ENCODE measurements around the gene MLC1.
A peak's percentile ranks its signal among the peaks of the same experiment; 100 is the strongest.

The MLC1 gene

DNA sequence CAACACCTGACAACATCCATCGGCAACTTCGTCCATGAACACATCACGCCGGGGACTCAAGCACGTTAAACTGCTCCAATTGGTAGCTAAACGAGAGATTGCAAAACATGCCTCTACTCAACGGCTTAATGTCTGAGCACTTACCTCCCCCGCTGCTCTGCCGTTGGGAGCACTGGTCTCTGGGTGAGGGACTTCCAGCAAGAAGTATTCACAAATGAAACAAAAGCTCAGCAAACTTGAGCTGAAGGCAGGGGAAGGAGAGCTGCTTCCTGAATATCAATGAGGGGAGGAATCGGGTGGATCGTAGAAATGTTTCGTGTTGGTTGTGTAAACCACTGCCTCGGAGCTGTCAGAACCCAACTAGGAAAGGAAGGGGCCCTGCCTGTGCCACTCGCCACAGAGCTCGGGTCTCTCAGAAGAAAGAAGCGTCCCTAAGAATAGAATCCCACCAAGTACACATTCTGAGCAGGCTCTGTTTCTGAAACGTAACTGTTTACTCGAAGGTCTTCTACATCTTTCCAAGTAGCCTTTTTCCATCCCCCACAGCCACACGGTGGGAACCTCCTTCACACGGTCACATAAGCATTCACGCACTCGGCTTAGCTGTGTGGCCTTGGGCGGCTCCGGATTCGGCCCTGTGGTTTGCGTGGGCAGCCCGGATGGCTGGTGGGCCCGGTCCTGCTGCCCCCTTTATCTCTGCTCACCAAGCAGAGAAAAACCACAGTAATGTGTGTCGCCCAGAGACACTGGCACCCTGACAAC lies at the start of gene MLC1:
TSS of gene MLC1 (minus strand) at position 216 of the 762 bp plus-strand sequence. CDS start 524 bp downstream, outside the sequence.
- peak; percentile 97 to 98 for DNase-seq

DNA sequence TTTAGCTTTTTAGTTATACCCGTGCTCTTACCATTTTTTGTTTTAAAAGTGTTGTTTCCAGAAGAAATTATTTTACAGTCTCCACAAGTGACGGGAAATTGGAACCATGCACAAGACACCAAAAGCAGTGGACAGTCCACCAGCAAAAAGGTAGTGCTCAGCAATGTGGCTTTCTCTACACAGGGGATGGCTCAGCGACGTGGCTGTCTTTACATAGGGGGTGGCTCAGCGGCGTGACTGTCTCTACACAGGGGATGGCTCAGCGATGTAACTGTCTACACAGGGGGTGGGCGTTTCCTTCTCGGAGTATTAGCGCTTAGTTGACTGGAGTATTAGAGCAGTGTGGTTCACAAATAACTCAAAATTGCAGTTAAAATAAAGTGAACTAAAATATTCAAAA lies 49.3 kb upstream of the MLC1 start:
- no peak for DNase-seq

DNA sequence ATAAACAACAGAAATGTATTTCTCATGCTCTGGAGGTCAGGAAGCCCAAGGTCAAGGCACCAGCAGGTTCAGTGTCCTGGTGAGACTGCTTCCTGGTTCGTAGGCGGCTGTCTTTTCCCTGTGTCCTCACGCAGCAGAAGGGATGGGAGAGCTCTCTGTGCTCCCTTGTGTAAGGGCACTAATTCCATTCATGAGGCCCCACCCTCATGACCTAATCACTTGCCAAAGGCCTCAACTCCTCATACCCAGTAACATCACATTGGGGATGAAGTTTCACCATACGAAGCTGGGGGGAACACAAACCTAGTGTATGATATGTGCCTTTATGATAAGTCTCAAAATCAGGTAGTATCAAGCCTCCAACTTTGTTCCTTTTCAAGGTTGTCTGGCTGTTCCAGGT lies 46.7 kb upstream of the MLC1 start:
- DNase-seq: no peak

DNA sequence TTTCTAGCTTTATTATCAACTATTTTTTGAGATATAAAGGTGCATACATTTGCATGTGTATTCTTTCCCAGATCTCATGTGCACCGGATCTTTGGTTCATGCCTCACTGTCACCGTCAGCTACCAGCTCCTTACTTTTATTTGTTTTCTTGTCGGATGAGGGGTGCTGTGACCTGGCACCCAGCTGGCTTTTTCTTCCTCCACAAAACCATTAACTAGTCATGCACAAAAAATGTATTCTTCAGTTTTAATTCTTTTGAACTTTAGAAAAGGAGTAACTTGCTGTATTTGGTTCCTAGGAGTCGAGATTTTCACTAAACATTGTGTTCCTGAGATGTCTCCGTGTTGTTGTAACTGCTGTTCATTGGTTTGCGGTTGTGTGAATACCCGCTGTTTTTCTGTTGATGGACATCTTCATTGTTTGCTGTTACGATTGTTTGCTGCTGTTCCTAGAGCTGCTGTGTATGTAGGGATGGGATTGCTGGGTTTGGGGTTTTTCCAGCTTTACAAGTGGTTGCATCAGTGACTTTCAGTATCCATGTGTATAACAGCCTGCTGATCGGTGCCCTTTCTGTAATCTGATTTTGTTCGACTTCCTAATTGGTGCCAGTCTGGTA lies 44.0 kb upstream of the MLC1 start:
- DNase-seq: no peak

DNA sequence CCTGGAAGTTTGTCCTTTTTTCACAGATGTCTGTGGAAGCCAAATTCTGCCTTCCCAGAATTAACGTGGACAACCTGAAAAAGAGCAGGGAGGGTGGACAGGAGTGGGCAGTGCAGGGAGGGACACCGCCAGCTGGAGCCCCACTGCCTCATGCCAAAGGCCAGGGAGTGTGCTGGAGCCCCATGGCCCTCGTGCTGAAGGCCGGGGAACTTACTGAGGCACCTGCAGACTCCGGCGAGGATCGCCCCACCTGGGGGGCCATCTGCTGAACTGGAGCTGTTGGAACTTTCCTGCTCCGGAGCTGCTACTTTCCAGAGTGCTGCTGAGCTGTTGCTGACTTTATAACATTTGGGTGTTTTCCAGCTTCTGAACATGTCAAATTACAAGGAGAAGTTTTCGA lies 39.8 kb upstream of the MLC1 start:
- DNase-seq: no peak

DNA sequence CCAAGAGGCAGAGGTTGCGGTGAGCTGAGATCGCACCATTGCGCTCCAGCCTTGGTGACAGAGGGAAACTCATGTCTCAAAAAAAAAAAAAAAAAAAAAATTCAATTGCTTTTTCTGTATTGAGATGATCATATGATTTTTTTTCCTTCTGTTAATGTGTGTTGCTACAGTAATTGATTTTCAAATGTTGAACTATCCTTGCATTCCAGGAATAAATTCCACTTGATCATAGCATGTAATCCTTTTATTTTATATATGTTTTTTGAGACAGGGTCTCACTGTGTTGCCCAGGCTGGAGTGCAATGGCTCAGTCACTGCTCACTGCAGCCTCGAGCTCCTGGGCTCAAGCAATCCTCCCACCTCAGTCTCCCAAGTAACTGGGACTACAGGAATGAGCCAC lies 37.9 kb upstream of the MLC1 start:
- no peak for DNase-seq

DNA sequence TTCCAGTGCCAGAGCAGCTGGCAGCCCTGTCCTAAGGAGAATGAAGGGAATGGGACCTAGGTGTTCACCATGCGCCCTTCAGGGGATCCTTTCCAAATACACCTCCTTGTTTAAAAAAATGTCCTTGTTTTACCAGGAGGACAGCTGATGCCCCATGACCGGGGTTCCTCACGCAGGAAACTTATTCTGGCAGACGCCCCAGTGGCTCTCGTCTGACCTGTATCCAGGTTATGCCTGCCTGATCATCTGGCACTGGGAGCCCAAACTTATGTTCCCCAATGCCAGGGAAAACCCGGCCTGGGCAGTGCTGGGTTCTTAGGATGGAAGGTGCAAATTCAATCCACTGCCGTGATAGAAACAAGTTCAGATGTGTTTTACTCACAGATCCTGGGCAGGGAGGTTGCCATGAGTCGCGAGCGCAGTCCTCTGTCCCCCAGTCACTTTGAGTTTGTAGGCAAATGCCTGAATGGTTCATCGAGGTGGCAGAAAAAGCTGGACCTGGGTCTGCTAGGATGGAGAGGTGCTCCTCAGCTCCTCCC lies 36.0 kb upstream of the MLC1 start:
- no peak for DNase-seq

DNA sequence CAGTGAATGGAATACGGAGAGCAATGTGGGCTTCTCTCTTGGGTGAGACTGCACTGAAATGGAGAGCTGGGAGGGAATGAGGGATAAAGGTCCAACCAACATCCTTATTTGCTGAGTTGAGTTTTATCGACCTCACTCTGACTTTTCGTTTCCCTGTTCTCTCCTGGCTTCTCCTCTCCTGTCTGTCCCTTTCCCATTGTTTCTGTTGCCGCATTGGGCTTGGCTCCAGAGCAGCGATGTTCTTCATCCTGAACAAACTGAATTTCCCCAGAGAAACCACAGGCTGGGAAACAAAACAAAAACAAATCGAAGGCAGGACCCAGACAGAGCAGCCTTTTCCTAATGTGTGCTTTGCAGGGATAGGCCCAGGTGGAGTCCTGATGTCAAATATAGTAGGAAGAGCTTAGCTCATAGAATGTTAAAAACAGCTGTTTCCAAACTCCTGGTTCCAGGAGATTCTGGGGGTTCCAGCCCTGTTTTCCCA lies 34.6 kb upstream of the MLC1 start:
- DNase-seq: no peak

DNA sequence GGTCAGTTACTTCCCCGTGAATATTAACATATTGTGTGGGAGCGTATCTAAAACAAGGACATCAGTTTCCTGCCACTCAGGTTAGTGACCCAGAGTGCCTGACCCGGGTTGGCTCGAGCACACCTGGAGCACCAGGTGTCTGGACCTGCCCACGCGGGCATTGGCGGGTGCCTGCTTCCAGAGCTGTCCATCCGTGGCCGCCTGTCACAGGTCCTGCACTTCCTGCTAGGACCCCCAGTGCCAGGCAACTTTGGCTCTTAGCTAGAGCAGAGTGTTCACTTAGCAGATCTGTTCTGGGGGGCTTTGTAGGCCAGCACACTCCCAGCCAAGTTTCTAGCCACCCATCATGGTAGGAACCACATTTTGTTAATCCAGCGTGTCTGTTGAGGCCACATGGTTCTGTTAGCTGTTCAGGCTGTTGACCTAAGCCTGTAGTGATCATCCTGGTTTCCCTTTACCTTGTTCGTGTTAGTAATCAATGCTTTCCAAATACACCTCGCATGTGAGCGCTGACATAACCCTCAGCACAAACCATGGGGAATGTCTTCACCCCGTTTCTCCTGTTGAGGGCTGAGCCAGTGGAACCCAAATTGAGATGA lies 34.0 kb upstream of the MLC1 start:
- no peak for DNase-seq

DNA sequence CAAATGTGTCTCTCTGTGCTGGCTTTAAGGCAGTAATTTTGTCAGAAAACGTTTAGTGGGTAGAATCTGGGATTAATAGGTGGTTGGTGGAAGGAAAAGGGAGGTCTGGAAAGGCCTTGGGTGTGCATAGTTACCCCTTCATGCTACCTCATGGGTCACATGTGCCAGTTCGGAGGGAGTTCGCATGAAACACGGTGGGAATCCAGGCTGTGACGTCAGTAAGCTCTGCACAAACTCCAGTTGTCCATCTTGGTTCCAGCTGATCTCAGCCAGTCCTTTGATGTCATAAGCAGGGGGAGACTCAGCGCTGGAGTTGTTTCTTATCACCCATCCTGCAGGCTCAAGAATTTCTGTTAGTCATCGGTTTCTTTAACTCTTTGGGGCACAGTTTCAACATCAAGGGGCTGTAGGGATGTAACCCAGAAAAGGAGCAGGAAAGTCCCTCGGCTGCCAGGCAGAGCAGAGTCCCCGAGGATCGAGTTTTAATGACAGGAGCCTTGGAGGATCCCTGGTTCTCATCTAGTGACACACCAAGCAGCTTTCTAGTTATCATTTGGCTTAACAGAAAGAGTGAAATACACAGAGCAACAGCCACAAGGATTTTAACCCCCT lies 33.4 kb upstream of the MLC1 start:
- DNase-seq: no peak

DNA sequence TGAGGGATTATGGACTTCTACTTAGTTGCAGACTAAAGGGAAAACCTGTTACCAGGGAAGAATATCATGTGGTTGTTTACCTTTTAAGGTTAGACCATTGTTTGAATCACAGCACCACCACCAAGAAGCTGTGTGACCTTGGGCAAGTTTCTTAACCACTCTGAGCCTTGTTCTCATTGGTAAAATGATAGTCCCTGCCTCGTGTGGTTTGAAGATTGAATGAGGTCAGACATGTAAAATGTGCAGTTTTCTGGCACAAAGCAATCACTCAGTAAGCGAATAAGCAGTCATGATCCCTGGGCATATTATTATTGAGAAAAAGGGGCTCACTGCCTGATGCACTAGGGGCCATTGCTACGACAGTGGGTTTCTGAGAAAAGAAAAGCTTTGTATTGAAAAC lies 32.9 kb upstream of the MLC1 start:
- DNase-seq: no peak

DNA sequence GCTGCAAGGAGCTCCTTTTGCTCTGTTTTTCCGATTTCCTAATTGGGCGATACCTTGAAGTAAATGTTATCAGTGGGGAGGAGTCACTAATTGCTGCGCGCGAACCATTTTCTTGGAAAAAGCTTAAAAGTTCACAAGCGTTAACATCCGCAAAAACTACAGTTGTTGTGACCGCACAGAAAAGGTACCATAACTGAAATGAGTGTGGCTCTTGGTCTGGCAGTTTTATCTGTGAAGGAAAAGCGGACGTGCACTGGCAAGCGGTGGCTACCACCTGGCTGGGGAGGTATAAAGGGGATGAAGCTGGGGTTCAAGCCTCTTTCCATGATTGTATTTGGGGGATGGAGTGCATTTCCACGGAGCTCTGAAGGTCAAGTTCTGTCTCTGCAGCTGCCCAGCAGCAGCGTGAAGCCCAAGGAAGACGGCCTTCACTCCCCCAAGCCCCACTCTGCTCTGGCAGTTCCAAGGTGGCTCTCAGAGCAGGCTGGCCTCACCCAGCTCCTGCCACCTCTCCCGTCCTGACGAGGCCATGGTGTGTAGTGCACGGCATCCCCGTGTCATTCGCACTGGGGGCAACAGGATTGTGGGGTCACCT lies 32.0 kb upstream of the MLC1 start:
- DNase-seq: no peak

DNA sequence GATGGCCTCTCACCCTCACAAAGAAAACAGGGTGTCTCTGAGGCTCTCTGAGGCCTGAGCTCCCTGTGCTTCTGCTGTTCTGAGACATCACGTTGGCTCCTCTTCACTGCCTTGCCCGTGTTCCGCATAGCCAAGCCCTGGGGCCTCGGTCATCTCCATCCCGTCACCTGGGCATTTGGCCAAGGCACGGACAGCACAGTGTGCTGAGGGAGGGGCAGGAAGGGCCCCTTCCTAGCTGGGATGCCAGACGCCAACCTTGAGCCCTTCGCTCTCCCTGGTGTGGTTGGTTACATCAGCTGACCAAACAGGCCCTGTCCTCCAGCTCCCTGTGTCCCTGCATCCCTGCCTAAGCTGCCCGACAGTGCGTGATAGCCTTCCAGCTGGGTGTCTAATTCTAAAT lies 30.5 kb upstream of the MLC1 start:
- no peak for DNase-seq

DNA sequence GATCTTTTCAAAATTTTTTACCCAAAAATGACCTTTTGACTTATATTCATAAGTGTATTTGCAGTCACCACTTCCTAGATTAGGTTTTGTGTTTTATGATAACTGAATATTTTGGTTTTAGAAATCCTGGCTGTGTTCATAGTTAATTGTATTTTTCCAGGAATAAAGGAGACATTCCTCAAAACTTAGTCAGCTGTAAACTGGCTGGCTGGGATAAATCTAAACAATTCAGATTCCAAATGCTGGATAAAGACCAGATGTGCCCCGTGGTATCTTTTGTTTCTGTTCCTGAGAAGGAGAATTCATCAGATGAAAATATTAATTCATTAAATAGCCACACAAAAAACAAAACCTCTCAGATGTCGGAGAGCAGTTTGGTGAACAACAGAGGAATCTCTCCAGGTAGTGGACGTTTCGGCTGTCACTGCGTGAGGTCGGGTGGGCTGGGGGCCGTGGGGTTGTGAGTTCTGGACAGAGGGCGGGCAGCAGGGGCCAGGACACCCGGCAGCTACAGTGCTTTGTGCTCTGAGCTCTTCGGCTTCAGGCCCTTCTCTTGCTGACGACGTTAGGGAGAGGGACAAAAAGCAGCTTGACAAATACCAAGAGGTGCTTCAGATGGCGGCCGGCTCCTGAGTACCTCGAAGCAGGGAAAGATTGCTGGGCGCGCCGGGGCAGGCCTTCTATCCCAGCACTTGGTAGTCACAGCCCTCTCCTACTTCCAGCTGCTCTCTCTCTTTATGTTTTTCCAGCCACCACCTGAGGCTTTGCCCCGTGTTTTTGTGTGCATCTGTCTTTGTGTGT lies 29.2 kb upstream of the MLC1 start:
- DNase-seq: no peak

DNA sequence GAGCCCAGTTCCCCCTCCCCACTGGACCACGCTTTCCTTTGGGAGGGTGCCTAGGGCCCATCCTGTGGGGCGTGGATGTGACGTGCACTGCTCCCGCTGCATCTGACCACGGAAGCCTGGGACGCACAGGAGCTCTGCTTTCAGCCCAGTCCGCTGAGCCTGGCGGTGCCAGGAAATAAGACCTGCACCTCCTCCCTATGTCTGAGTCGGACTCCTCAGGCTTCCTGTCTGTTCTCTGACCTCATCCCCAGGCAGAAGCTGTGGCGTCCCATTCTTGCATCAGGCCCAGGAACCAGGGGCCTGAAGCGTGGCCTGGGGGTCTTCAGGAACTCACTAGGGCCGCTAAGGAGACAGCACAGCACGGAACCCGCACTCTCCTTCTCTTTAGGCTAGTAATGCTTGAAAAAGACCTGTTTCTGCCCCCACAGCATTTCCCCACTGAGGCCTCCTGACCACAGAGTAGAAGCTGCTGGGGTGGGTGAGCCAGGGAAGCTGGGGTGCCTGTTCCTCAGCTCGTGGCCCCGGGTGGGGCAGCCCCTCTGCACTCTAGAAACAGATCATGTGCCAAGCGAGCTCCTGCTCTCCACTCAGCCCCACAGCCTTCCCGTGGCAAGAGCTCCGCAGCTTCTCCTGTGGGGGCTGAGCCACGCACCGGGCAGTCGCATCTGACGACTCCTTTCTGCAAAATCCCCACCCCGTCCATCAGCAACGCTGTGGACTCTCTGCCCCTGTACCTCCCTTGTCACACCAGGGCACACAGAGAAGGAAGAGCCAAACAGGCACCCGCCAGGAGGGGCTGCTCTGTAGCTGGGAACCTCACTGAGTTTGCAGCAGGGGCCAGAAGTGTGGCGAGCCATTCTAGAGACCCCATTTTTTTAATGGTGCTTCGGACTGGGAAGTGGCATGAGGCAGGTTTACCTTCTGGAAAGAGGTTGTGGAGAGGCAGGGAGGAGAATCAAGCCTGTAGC lies 27.2 kb upstream of the MLC1 start:
- DNase-seq: peak; percentile 83 to 91

DNA sequence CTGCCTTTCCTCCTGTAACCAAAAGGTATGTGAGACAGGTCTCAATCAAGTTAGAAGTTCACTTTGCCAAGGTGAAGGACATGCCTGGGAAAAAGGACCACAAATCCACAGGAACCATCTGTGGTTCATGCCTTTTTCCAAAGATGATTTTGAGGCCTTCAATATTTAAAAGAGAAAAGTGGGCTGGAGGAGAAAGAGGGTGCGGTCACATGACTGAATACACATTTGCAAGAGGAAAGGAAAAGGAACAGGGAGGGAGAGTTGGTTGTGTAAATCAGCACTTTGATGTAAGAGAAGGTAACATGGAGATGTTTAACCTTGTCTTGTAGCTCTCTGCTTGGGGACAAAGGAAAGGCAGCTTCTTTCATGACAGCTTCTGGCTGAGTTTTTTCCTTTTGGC lies 25.8 kb upstream of the MLC1 start:
- no peak for DNase-seq

DNA sequence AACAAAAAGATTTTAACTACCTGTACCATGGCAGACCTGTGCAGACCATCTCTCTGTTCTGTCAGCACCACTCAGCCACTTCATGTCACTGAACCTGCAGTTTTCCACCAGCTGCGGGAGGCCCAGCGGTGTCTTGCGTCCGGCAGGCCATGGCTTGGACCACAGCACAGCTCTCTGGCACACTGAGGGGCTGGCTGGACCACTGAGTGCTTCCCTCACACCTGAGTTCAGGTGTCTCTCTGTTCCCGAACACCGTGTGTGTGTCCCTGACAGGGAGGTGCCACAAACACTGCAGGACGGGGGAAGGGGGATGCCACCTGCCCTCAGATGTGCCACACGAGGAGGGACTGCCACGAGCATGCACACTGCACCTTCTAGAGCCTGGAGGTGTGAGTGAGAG lies 22.3 kb upstream of the MLC1 start:
- no peak for DNase-seq

DNA sequence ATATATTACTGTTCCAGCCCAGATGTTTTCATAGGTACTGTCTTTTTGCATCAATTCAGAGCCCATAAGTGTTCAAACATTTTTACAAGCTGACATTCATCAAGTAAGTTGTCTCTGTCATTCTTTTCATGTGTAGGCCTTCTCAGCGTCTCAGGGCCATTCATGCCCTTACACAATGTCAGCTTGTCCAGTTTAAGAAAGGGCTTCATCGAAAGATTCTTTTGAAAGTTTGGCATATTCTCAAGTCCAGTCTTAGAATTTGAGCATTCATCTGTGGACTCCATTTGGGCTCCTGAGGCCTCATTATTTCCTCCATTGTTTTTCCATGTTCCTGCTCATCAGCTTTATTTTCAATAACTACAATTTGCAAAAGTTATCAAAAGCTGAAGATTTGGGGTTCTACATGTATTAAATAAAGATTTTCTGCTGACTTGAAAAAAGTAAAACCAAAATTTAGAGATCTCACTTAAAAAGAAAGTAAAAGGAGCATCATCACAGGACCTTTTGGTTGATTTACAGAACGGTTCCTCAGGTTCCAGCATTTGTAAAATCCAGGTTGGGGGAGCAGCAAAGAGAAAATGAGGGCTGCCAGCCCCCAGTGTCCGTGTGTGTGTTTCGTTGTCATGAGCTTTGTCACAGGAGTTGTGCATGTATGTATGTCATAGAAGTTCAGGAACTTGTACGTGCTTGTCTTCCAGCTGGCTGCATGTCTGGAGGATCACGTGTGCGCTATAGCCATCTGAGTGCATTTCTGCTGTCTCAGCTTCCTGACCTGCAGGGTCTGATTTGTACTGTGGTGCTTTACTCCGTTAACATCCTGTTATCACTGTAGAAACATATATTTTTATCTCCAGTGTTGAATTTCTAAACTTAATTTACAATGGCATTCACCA lies 20.2 kb upstream of the MLC1 start:
- no peak for DNase-seq

DNA sequence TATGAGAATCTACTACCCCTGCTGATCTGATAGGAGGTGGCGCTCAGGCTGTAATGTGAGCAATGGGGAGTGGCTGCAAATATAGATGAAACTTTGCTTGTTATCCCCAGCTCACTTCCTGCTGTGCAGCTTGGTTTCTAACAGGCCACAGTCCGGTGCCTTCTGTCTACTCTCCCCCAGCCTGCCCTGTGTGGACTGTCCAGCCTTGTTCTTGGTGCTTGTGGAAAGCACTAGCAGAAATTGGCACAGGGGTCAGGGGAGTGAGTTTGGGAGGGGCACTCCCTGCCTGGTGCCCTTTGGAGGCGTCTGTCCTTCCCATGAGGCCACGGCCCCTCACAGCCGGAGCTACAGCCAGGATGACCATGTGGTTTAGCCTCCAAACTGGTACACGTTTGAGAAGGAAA lies 18.9 kb upstream of the MLC1 start:
- DNase-seq: no peak

DNA sequence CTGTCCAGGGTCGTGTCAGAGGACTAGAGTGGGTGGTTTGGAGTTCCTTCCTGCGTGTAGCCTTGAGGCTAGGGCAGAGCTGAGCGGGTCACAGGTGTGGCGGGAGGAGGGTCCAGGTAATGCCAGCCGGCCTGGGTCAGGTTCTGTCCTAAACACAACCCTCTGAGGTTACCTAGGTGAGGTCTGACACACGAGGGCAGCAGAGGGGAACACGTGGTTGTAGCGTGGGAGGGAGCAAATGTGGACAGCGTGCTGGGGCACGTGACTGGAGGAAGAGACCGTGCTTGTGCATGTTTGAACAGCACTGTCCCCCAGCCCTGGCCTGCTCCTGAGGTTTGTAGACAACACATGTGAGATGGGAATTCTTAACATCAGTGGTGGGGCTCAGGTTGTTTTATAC lies 17.7 kb upstream of the MLC1 start:
- DNase-seq: no peak

All from Kasumi-1 (cell line).